HG03196 (cell line): ENCODE data around the gene PPP1R26.
"Not testable (repeated sequence)": the region's sequence is repeated elsewhere in the genome, so short reads cannot be mapped to it uniquely, and the experiment has no call there.

Source experiments
- ATAC-seq: cut with Tn5 transposase; IDR thresholded peaks from one replicate; pipeline ENCODE4 v1.9.1; 2021; ENCODE audit not compliant: unreplicated experiment

PPP1R26 gene

GRCh38 chr9:135479469-135480052 is at the start of gene PPP1R26:
Gene PPP1R26 (plus strand): TSS chr9:135479782. CDS start chr9:135484511, 4,729 bp downstream.
- ATAC-seq, result no peak

GRCh38 chr9:135437259-135437658 is 42.3 kb upstream of the PPP1R26 start:
- no peak for ATAC-seq

GRCh38 chr9:135437696-135438095 is 41.9 kb upstream of the PPP1R26 start:
- not testable (repeated sequence) for ATAC-seq

DNA sequence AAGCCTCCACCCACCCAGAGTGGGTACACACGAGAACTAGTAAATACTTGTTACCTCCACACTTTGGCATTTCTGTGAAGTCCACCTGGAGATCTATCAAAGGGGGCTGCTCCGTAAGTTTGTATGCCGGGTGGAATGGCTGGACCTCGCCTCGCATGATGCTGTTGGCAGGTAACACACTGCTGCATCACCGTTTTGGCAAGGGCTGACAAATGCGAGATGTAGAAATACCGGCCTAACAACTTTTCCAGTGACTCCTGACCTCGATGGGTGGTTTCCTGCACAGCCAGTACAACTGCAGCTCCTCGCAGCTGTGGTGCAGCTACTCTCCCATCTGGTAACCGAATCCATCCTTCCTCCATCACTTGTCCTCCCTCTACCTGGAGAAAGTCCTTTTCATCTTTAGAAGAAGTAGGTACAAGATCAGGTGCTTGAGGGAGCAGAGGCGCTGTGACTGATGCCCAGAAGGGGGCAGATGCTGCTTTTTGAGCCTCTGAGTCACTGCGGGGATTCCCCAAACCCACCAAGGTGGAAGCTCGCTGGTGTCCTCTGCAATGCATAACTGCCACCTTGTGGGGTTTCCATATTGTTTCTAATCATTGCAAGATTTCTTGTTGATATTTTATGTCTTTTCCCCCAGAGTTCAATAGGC is 40.9 kb upstream of the PPP1R26 start:
- ATAC-seq, result not testable (repeated sequence)

- not testable (repeated sequence) for ATAC-seq
Measured at GRCh38 chr9:135439514-135439913, 40.1 kb upstream of the PPP1R26 start.

- ATAC-seq, result no peak
Measured at GRCh38 chr9:135439916-135440315, 39.7 kb upstream of the PPP1R26 start.

DNA sequence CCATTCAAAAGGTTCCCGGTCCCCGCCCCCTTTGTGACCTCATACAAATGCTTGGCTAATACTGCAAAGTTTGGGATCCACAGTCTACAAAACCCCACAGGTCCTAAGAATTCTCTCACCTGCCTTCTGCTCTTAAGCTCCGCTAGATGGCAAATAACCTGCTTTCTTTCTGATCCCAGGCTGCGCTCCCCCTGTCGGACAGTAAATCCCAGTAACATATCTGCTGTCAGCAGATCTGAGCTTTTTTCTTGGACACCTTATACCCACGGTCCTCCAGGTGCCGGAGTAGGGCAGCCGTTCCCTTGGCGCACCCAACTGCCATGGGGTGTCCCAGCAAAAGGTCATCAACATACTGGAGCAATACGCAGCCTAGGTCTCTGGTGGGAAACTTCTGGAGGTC is 39.0 kb upstream of the PPP1R26 start:
- ATAC-seq, result no peak

DNA sequence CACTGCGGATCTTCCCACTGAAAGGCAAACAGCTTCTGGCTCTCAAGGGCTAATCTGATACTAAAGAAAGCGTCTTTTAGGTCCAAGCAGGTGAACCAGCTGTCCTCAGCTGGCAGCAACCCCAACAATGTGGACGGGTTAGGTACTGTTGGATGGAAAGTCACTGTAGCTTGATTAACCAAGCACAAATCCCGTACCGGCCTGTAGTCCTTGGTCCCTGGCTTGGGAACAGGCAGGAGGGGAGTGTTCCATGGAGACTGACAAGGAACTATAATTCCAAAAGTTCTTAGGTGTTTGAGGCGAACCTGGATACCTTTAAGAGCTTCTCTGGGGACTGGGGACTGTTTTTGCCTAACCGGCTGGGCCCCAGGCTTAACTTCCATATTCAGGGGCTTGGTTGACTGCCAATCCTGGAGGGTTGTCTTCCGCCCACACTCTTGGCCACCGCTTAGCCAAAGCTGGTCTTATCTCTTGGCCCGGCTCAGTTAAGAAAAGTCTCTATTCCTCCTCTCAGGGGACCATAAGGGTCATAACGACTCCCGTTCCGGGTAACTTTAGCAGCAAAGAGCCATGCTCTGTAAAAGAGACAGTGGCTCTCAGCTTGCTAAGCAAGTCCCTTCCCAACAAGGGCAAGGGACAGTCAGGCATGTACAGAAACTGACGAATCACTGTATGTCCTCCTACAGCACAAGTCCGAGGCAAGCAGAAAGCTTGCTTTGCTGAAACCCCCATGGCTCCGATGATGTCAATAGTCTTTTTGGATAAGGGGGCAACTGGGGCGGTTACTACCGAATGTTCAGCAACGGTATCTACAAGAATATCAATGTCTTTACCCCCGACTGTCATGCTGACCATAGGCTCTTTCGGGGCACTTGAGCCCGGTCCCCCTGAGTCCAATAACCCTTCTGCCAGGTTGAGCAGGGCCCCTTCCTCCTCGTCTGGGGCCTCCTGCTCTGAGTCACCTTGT is 38.2 kb upstream of the PPP1R26 start:
- ATAC-seq, result not testable (repeated sequence)

GRCh38 chr9:135442075-135442474 is 37.5 kb upstream of the PPP1R26 start:
- no peak for ATAC-seq

- ATAC-seq, result no peak
Measured at GRCh38 chr9:135443797-135444425, 35.7 kb upstream of the PPP1R26 start.

DNA sequence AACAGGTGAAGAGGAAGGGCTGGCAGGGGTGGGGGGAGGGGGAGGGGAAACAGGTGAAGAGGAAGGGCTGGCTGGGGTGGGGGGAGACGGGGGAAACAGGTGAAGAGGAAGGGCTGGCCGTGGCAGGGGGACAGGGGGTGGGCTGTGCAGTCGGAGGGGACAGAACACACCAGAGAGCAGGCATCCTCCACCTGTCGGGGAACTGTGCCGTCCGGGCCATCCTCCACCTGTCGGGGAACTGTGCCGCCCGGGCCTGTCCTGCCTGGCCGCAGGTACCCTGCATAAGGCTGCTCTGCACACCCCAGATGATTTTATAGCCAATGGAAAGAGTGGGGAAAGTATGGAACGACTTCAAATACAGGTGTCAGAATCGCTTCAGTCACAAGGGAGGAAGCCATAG is 32.5 kb upstream of the PPP1R26 start:
- ATAC-seq, result no peak

- ATAC-seq, result no peak
Measured at GRCh38 chr9:135448663-135449100, 30.9 kb upstream of the PPP1R26 start.

- ATAC-seq, result not testable (repeated sequence)
Measured at GRCh38 chr9:135449532-135449931, 30.1 kb upstream of the PPP1R26 start.

DNA sequence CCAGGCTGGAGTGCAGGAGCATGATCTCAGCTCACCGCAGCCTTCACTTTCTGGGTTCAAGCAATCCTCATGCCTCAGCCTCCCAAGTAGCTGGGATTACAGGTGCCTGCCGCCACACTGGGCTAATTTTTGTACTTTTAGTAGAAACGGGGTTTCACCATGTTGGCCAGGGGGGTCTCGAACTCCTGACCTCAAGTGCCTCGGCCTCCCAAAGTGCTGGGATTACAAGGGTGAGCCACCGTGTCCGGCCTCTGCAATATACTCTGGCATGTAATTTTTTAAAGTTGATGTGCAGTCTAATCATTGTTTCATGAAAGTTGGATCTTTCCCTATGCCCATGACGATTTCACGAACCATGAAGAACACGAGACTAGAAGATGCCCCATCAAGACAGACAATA is 28.6 kb upstream of the PPP1R26 start:
- ATAC-seq, result no peak

DNA sequence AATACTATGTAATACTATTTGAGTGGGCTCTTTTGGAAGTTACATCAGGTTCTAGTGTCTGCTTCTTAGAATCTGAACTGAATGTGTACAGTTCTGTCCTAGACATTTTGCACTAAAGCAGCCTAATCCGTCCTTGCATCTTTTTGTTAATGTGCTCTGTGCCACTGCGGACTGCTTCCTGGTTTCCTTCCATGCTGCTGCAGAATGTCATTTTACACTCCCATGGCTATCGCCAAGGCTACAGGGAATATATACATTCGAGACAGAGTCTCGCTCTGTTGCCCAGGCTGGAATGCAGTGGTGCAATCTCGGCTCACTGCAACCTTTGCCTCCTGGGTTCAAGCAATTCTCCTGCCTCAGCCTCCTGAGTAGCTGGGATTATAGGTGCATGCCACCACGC is 27.7 kb upstream of the PPP1R26 start:
- ATAC-seq, result not testable (repeated sequence)

DNA sequence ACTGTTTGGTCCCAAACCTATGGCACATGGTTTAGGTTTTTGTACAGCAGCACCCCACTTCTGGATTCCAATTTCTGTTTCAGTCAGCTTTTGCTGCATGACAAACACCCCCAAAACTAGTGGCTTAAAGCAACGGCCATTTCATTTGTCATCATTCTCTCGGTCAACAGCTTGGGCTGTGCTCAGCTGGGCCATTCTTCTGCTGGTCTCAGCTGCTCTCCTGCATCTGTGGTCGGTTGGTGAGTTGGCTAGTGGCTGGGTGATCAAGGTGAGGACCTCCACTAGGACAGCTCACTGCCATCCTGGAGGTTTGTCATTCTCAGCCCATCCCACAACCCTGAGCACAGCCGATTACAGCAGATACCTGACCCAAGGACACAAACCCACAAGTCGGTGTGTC is 24.8 kb upstream of the PPP1R26 start:
- ATAC-seq, result no peak

DNA sequence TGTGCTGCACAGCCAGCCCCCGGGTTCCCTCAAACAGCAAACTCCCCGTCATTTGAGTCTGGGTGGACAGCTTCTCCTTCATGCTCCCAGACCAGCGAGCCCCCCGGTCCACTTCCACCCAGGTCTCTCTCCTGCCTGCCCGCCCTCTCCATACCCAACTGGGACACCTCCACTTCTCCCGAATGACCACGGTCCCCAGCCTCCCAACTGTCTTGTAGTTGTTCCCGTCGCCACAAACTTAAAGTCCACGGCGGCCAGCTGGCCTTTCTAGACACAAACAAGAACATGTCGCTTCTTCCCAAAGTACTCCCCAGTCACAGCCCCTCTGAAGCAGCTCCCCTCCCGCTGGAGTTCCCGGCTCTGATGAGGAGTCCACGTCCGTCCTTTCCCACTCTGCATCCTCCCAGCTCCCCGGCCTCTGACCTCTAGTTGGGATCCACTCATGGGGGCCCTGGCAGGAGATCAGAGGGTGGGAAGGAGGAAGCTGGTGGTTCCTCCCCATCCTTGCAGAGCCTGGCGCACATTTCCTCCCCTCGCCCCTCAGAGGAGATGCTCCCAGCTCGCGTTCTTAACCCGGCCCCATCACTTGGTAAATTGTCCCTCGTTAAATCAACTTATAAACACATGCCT is 24.1 kb upstream of the PPP1R26 start:
- ATAC-seq, result no peak

- no peak for ATAC-seq
Measured at GRCh38 chr9:135456436-135457104, 23.0 kb upstream of the PPP1R26 start.

- ATAC-seq, result not testable (repeated sequence)
Measured at GRCh38 chr9:135458478-135458877, 21.1 kb upstream of the PPP1R26 start.

- ATAC-seq, result no peak
Measured at GRCh38 chr9:135461936-135462335, 17.6 kb upstream of the PPP1R26 start.
